Loucy (cell line): ENCODE results near the gene CTSW.

ENCODE experiments used
- CTCF ChIP-seq: fragments of 200-600 bp; sonication (generic); conservative IDR thresholded peaks from 2 replicates; pipeline ENCODE4 v1.5.1; 2014; ENCODE audit warnings: mild to moderate bottlenecking, antibody characterized with exemption, low read length
- EZH2phosphoT487 ChIP-seq: fragments of 200-600 bp; IDR thresholded peaks from 2 replicates; pipeline ENCODE4 v1.6.1; 2018; ENCODE audit warnings: antibody characterized with exemption, mild to moderate bottlenecking, moderate library complexity, borderline replicate concordance

DNA sequence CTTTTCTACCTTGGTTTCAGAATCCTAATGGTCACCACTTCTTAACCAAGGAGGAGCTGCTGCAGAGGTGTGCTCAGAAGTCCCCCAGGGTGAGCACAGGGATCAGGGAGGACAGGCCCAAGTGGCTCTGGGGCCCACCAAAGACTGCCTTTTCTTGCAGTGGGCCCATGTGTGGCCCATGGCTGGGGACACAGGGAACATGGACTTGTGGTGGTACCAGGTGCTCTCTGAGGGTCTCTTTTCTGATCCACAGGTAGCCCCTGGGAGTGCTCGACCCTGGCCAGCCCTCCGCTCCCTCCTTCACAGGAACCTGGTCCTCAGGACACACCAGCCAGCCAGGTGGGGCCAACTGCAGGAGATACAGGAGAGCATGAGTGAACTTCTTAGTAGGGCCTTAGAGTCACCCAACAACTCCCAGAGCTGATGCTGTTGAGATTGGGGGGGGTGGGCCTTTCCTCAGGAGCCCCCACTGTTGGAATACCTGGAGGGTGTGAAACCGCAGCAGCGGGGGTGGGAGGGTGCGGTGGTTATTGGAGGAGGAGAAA, 17.4 kb upstream of the CTSW start:
- no peak for TF ChIP-seq CTCF
- TF ChIP-seq EZH2phosphoT487, result no peak
